ENCODE results near the gene FRMD4A. TPM values are rescaled to one million over a fixed set of nuclear protein-coding genes. Genes with fewer than 3 reads are reported as not detected.

Gene FRMD4A
- total RNA-seq, 1 experiment from 2014 or later = 19.6 TPM

GRCh38 chr10:14181567-14181936 lies 149.2 kb downstream of the FRMD4A start:
- H4K20me1 ChIP-seq (ENCODE audit: control insufficient read depth, insufficient read depth, insufficient read length) = no peaks in the 10 kb centered on the region
- no peak overlapping the region for H4K5ac ChIP-seq (ENCODE audit: insufficient read length, low read depth, low read length)
- no peak overlapping the region for H4K91ac ChIP-seq (ENCODE audit: insufficient read length, low read depth, low read length)
- H2BK5ac ChIP-seq (ENCODE audit: insufficient read length, low read length) = no peak overlapping the region
- no peak overlapping the region for H3K4me2 ChIP-seq (ENCODE audit: insufficient read depth, insufficient read length, low read length)
- no peak overlapping the region for H2BK120ac ChIP-seq (ENCODE audit: low read depth, low read length, poor library complexity, severe bottlenecking)
- H2BK20ac ChIP-seq (ENCODE audit: low read depth, low read length, poor library complexity, severe bottlenecking) = no peak overlapping the region
- no peak overlapping the region for H3T11ph ChIP-seq (ENCODE audit: low read length)
- H3K4me1 Mint-ChIP-seq = peaks cover 19% of the 10 kb centered on the region in 2 experiments
- H3K27me3 ChIP-seq (ENCODE audit: insufficient read depth, low read length) = no peaks in the 10 kb centered on the region
- H3K36me3 Mint-ChIP-seq (ENCODE audit: insufficient read depth in 1 of 3, low read depth in 3 of 3) = no peaks in the 10 kb centered on the region
- no peaks in the 10 kb centered on the region for H3K4me1 ChIP-seq (ENCODE audit: insufficient read depth, low read length)
- no peaks in the 10 kb centered on the region for H3K79me2 ChIP-seq (ENCODE audit: insufficient read depth, low read length)
- H2BK12ac ChIP-seq (ENCODE audit: insufficient read length, low read depth, low read length) = no peak overlapping the region
- no peak for TF ChIP-seq CTCF (conservative IDR thresholded peaks at IDR 0.05)
- H3K27ac Mint-ChIP-seq = no peak overlapping the region
- no peak overlapping the region for H4K8ac ChIP-seq (replicated peaks; ENCODE audit: insufficient read length, low read depth, low read length)
- no peak overlapping the region for H2AK5ac ChIP-seq (ENCODE audit: insufficient read length, low read length)
- no peak overlapping the region for H3K27ac ChIP-seq (ENCODE audit: insufficient read length, low read depth, low read length)
- H3K27me3 Mint-ChIP-seq (ENCODE audit: low read depth) = peaks cover 2% of the 10 kb centered on the region; the same call in 1 of the 2 replicates
- no peak overlapping the region for H3K4me3 Mint-ChIP-seq
- no peaks in the 10 kb centered on the region for H3K23me2 ChIP-seq (ENCODE audit: insufficient read length, low read depth, low read length, poor library complexity, severe bottlenecking)
- H2AFZ ChIP-seq (ENCODE audit: low read length) = no peak overlapping the region
- H3K79me1 ChIP-seq (ENCODE audit: insufficient read depth, low read depth, low read length, poor library complexity, severe bottlenecking) = no peaks in the 10 kb centered on the region
- WGBS (ENCODE audit: extremely low coverage, insufficient read length, low lambda C conversion rate) = no CpG with 5 or more reads among the region's 3 CpGs
- H3K4ac ChIP-seq (ENCODE audit: low read depth, low read length) = no peak overlapping the region
- H3K14ac ChIP-seq (ENCODE audit: insufficient read depth, low read length) = no peak overlapping the region
- no peak overlapping the region for H2BK15ac ChIP-seq (ENCODE audit: low read depth, low read length)
- no peak overlapping the region for H3K18ac ChIP-seq (ENCODE audit: insufficient read length, low read depth, low read length)
- DNase-seq = no peak
- no peaks in the 10 kb centered on the region for H3K9me3 ChIP-seq (ENCODE audit: control insufficient read depth, low read depth, low read length)
- no peaks in the 10 kb centered on the region; a peak in 1 of 5 replicates for H3K9me3 Mint-ChIP-seq
- H3K9ac ChIP-seq (ENCODE audit: extremely low read depth, insufficient read length, low read length) = no peak overlapping the region
- no peak overlapping the region for H3K23ac ChIP-seq (ENCODE audit: insufficient read length, low read depth, low read length)
- H3K56ac ChIP-seq (ENCODE audit: insufficient read length, low read depth, low read length) = no peak overlapping the region

All from H9 (cell line).